Measurements from ENCODE around the gene TASOR2.

Gene TASOR2

DNA sequence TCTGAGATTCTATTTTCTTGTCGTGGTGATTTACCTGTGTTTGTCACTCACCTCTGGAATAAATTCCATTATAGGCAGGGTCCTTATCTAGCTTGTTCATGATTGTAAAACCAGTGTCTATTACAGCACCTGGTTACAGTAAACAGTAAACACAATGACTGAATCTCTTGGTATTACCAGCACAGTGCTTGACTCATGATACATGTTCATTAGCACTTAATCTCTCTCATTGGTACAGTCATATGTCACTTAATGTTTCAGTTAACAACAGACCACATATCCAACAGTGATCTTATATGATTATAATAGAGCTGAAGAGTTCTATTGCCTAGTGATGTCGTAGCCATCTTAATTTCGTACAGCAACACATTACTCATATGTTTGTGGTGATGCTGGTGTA is 1.6 kb upstream of the TASOR2 start:
- DNase-seq (ENCODE audit: low read depth), result no peak

- peak; percentile 70 for DNase-seq (ENCODE audit: low read depth)
Measured at GRCh38 chr10:5684971-5685763, 529 bp downstream of the TASOR2 start.

GRCh38 chr10:5685764-5686240 is 1.2 kb downstream of the TASOR2 start:
- DNase-seq (ENCODE audit: low read depth), result no peak

GRCh38 chr10:5688587-5688986 is 3.9 kb downstream of the TASOR2 start:
- no peak for DNase-seq (ENCODE audit: low read depth)

DNA sequence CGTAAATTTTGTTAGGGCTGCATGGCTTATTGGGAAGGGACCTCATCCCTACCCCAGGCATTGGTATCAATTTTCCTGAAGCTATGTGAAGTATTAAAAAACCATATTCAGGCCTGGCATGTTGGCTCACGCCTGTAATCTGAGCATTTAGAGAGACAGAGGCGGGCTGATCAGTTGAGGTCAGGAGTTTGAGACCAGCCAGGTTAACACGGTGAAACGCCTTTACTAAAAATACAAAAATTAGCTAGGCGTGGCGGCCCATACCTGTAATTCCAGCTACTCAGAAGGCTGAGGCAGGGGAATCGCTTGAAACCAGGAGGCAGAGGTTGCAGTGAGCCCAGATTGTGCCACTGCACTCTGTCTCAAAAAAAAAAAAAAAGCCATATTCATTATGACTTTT is 7.1 kb downstream of the TASOR2 start:
- DNase-seq (ENCODE audit: low read depth), result no peak

DNA sequence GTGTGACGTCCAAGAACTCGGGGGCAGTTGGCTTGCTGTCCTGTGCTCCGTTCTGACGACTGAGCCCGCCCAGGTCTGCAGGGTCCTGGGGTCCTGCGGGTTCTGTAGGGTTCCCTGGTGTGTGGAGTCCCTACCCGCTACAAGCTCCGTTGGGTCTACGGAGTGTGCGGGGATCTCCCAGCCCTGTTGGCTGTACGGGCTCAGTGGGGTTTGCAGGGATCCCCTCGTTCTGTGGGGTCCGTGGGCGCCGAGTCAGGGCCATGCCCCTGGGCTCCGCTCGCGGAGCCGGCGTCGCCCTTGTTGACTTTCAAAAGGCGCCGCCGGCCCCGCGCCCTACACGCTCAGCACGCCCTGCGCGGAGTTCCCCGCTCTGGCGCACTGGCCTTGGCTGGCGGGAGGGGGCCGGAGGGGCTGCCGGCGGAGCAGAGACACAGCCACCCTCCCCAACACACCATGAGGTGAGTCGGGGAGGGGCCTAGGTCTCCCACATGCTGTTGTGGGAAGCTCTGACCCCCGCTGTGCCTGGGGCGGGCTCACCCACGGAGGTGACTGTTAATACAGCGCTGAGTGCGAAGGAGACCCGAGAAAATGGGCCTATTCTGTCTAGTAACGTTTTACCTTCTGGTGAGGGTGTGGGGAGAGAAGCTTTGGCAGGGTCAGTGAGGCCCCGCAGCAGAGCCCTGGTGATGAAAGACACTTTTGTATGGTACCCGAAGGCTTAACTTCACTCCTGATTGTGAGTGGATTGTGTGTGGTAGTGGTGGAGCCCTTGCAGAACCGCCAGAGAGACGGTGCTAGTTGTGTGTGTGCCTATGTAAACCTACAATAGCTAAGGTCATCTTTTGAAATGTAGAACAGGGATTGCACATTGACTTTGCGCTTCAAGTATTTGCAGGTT is 8.1 kb downstream of the TASOR2 start:
- DNase-seq (ENCODE audit: low read depth), result peak; percentile 32

GRCh38 chr10:5694573-5694972 is 9.9 kb downstream of the TASOR2 start:
- DNase-seq (ENCODE audit: low read depth), result no peak

DNA sequence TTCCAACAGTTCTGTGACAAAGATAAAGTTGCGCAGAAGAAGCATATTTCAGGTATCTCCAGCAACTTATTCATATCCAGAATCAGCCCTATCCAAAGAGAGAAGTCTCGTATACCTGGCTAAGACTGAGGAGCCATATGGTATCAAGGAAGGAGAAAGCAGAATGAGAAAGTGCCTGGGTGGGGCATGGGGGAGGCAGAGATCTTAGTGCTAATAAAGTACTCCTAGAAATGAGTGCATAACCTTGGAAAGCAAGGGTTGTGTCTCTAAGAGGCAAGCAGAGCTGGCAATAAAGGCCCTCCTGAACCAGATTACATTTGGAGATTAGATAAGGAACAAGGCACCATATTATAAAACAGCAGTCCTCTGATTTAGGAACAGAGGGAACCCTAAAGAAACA is 12.7 kb downstream of the TASOR2 start:
- no peak for DNase-seq (ENCODE audit: low read depth)

GRCh38 chr10:5698062-5698461 is 13.4 kb downstream of the TASOR2 start:
- DNase-seq (ENCODE audit: low read depth), result no peak

- no peak for DNase-seq (ENCODE audit: low read depth)
Measured at GRCh38 chr10:5708356-5708755, 23.7 kb downstream of the TASOR2 start.

- DNase-seq (ENCODE audit: low read depth), result no peak
Measured at GRCh38 chr10:5709865-5710264, 25.2 kb downstream of the TASOR2 start.

GRCh38 chr10:5710859-5711258 is 26.2 kb downstream of the TASOR2 start:
- DNase-seq (ENCODE audit: low read depth), result no peak

- no peak for DNase-seq (ENCODE audit: low read depth)
Measured at GRCh38 chr10:5711642-5712041, 27.0 kb downstream of the TASOR2 start.

GRCh38 chr10:5719546-5719945 is 34.9 kb downstream of the TASOR2 start:
- no peak for DNase-seq (ENCODE audit: low read depth)

DNA sequence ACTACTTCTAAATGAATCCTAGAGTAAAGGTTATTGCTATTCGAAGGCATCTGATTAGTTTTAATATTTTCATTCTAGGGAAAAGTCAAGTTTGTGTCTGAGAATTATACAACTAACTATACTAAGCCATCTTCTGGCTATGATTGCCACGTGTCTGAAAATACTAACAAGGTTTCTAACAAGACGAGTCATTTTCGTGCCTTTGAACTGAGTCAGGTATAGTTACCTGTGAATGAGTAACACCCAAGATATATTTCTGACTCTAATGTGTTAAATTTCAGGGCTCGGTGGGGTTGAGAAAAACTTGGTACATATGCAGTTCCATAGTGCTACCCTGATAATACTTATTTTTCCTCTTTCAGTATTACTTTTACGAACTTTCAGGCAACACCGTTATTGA is 35.5 kb downstream of the TASOR2 start:
- no peak for DNase-seq (ENCODE audit: low read depth)

DNA sequence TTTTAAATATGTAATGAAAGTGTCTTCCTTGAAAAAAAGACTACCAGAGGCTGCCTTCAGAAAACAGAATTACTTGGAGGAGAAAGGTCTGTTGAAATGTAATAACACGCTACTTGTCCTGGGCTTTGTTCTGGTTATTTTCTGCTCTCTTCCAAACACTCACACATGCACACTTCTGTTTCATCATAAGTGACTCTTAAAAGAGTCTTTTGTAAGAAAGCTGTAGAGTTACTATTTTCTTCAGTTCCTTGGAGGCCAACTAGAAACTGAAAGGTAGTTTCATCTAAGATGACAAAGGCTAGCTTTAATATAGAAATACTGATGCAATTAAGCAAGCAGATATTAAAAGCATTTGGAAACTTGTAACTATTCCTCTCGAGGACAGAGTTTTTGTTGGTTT is 39.1 kb downstream of the TASOR2 start:
- DNase-seq (ENCODE audit: low read depth), result no peak

- no peak for DNase-seq (ENCODE audit: low read depth)
Measured at GRCh38 chr10:5730766-5731165, 46.1 kb downstream of the TASOR2 start.

DNA sequence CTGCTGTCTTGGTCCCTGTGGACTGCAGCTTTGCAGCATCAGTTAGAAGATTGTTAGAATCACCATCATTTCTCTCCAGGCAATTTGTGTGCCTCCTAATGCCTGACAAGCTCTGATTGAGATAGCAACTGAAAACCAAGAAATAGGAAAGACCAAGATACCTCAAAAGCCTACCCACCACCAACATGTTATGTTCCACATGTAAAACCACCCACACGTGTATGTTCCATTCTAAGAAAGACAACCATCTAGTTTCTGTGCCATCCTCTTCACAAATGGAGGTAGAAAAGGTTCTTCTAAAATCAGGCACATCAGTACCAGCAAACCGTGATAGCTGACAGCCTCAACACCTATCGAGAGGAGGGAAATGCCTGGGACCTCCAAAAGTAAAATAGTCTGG is 46.9 kb downstream of the TASOR2 start:
- no peak for DNase-seq (ENCODE audit: low read depth)

- no peak for DNase-seq (ENCODE audit: low read depth)
Measured at GRCh38 chr10:5732141-5732540, 47.5 kb downstream of the TASOR2 start.

Data from T-helper 22 cell (primary cell).